Suppressor macrophage treated with lipopolysaccharide for 4 hours (primary cell): Measurements from ENCODE around the gene PEF1.

ENCODE experiments used
- DNase-seq: peaks from one replicate; pipeline ENCODE4 v3.0.0-alpha.2; 2020

The PEF1 gene

DNA sequence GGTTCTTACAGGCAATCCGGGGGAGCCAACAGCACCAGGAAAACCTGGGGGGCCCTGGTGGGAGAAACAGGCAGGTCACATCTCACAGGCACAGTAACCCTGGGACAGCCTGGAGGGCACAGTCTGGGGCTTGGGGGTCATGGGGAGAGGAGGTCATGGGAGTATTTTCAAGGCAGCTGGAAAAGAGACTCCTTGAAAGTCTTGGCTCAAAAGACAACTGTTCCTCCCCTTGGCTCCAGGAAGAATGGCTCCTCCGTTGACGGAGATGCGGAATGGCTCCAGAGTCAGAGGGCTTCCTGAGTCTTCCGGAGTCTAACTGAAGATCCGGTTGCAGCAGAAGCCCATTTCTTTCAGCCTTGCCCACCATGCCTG, 25.9 kb upstream of the PEF1 start:
- no peak for DNase-seq

DNA sequence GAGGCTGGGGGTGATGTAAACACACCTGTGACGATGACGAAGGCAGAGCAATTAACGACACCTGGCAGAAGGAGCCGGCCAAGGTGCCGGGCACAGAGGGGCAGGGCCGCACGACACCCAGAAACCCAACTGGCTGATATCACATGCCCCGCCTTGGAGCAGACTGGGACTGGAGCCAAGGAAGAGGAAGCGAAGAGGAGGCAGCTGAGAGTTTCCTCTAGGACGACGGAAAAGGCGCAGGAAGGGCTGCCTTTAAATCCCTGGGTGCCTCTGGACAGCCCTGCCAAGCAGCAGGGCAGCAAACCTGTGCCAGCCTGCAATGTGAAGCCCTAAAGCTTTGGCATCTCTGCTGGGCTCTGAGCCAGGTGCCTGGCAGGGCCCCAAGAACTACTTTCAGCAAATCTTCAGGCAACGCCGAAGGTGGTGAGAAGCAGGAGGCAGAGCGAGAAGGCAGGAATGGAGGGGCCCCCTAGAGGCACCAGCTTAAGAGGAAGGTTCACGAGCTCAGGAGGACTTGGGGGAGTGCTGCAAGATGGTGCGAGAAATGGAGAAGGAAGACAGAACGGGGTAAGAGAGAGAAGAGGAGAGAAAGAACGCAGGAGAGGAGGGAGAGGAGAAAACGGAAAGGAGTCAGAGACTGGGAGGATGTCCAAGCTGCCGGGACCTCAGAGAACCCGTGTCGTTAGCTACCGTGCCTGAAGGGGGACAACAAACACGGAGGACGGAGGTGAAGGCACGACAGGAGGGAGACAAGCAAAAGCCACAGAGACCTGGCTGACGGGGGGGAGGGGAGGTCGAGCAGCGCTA, 25.3 kb upstream of the PEF1 start:
- peak; percentile 19 for DNase-seq

DNA sequence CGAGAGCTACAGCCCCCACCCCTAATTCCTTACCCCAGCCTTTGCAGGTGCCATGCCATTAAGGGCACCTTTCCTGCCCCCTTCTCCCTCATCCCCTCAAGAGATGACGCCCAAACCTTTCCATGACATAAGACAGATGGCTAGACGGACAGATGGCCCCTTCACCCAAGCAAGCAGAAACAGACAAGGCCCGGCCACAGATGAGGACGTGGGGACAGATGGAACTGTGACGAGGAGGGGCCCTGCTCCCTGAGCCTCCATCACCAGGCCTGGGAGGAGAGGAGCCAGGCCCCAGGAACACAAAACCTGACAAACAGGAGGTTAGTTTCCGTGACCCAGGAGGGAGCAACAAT, 24.7 kb upstream of the PEF1 start:
- DNase-seq: no peak

DNA sequence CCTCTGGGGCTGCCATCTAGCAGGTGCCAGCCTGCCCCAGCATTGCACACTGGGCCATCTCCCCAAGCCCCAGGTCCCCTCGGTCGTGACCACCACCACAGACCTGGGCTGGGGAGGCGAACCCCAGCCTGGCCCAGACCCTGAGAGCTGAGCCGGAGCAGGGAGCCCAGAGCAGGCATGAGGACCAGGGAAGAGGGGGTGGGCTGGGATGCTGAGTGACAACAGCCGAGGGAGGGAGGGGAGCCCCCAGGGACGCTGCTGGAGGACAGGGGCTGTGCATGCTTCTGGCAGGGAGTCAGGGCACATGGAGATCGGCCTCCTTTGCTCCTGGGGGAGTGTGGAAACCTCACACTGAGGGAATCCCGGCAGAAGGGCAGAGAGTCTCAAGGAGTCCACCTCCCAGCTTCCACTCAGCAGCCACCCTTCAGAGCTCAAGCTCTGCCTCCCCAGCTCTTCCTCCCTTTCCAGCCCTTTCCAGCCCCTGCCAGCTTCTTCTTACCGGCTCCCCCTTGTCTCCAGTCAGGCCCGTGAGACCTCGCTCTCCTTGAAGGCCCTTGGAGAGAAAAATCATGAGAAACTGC, 23.7 kb upstream of the PEF1 start:
- no peak for DNase-seq

DNA sequence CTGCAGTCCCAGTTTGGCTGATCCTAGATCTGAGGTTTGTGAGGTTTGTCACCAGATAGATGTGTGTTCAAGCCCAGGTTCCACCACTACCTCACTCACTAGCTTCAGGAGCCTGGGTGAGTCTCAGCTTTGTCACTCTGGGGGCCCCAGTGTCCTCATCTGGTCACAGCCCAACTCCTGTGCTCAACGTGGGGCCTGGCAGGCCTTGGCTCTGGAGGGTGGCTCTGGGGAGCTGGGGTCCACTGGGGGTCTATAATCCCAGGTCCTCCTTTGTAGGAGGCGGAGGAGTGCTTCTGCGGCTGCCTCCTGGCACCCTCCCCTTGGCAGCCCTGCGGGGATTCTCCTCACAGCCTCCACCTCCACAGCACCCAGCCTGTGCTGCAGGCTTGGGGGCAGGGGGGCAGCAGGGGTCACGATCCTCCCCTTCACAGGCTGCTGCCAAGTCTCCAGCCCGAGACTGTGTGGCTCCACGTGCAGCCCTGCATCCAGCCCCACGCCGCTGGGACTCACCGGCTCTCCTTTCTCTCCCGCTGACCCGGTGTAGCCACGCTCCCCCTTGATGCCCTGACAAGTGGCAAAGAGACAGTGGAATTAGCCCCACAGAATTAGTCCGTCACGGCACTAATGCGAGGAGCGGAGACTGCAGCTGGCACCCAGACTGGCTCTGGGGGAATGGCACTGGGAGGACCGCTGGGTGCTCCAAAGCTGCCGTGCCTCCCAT, 22.5 kb upstream of the PEF1 start:
- DNase-seq: no peak

DNA sequence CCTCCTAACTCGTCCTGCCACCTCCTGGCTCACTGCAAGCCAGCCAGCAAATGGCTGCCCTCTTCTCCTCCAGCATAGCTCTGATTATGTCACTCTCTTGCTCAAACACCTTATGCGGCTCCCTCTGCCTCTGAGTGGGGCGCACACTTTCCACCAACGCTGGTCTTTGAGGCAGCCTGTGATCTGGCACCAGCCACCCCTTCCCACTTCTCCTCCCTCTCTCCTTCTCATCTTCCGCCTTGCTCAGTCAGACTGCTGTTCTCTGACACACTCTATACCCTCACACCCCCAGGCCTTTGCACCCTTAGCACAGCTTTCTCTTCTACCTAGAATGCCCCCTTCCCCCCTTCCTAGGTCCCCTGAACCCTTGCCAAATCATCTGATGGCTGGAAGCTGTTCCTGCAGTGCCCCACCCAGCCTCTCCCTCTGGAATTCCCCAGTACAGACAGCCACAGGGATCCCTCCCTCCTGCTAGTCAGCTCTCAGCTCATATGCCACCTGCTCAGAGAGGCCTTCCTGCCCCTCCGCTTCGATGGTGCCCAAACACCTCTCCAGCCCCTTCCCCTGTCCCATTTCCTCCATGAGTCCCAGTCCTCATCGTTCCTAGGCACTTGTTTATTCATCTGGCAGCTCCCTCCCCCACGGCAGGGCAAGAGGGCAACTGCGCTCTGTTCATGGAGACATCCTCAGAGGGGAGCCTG, 21.7 kb upstream of the PEF1 start:
- DNase-seq: no peak

DNA sequence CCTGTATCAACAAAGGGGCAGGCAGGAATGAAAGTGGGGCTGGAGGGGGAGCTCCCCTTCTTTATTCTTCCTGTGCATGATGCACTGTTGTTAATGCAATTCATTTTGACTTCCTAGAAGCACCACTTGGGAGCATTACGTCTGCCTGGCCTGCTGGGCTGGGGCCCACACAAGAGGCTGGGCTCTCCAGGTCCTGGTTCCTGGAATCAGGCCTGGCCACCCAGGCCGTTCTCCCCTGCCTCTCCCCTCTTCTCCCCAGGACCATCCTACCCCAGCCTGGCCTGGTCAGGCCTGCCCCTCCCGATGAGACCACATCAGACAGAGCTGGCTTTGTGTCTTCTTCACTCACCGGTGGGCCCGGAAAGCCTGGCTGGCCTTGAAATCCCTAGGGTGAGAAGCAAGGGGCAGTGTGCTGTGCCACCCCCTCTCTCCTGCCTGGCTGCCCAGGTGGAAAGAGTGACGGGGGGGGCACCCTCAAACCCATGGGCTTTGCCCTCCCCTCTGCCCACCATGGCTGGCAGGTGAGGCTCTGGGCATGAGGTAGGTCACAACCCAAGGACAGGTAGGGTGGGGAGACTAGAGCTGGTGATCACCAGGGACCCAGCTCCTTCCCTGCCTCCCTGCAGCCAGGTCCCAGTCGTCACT, 20.7 kb upstream of the PEF1 start:
- no peak for DNase-seq

DNA sequence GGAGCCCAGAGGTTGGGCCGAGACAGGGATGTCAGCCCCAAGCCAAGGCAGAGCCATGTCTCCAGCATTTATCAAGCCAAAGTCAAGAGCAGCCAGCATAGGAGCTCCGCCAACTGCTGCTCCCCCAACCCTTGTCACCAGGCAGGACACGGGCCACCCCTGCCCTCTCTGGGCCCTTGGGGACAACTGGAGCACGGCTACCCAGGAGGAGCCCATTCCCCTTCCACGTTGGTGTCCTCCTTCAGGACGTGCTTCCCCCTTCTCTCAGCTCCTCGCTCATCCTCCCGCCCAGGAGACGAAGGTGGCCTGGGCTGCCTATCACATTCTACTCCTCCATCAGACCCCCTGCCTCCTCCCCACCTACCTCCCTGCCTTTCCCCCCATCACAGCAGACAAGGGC, 19.9 kb upstream of the PEF1 start:
- DNase-seq: no peak

DNA sequence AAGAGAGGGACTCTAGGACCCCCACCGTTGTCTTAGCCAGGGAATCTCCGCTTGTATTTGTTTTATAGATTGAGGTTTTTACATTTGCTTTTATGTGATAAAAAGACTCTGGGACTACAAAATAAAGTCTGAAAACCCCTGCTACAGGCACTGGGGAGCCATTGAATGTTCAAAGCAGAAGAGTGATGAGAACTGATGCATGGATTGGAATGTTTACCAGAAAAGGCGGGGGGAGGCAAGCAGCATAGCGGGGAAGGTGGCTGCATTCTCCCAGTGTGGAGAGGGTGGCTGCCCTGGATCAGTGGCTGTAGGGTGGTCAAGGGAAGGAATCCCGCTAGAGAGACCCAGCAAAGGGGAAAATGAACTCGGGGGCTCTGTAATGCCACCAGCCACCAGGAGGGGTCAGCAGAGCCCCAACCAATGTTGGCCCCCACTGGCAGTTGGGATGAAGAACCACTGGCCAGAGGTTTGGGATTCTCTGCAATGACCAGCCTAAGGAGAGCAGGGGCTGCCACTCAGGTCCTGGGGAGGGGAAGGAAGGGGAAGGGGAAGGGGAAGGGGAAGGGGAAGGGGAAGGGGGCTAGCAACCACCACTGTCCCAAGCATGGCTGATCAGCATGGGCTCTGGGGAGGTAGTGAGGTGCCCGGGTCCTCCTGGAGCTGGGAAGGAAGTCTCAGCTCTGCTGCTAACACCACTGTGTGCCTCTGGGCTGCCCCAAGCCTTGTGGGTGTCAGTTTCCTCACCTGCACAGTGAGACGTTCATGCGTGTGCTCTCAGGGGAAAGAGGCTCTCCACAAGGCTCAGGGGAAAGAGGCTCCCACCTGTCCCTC, 19.2 kb upstream of the PEF1 start:
- peak; percentile 76 for DNase-seq

DNA sequence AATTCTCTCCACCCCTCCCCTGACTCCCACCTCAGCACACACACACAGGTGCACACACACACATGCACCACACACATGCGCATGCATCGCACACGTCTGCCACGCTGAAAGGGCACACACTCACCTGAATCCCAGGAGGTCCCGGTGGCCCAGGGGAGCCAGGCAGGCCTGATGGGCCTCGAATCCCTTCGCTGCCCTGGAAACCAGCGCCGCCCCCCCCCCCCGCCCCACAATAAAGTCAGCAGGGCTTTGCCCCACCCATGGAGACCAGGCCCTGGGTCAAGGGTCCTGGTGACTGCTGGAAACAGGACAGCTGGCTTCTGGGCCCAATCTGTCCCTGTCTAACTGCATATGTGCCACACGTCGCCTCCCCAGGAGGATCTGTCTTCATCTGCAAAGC, 17.8 kb upstream of the PEF1 start:
- no peak for DNase-seq

DNA sequence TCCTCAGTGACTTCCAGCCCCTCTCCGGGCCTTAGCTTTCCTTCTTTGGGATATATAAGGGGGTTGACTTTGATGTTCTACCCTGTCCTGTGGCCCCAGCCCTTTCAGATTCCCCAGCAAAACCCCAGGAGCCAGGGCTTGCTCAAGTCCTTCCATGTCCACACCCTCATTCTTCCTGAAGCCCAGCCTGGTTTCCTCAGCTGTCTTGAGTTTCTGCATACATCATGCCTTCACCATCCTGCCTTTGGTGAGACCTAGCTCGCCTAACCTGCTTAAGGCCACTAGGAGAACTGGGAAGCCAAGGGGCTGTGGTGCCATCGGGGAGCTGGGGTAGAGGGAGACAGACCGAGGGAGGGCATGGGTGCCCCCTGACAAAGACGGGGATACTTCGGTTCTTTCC, 17.2 kb upstream of the PEF1 start:
- no peak for DNase-seq

DNA sequence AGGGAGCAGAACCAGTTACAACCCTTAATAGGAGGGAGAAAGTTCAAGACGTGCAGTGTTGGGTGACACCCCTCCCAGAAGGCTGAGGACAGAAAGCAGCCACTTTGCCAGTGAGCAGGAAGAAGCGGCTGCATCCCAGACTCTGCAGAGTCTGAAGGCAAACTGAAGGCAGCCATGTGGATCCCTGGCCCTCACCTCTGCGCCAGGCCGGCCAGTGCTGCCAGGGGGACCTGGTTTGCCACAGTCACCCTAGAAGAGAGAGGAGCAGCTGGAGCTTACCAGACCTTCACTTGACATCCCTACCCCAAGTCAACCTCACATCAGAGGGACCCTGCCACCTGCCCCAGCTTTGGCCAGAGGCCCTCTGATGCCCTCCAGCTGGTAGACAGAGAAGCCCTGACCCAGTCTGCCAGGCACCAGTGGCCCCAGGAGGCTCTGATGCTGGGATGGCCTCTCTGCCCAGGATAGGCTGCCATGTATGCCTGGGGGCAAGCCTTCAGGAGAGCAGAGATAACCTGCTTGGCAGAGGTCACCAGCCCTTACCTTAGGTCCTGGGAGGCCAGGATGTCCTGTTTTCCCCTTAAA, 16.3 kb upstream of the PEF1 start:
- DNase-seq: no peak

DNA sequence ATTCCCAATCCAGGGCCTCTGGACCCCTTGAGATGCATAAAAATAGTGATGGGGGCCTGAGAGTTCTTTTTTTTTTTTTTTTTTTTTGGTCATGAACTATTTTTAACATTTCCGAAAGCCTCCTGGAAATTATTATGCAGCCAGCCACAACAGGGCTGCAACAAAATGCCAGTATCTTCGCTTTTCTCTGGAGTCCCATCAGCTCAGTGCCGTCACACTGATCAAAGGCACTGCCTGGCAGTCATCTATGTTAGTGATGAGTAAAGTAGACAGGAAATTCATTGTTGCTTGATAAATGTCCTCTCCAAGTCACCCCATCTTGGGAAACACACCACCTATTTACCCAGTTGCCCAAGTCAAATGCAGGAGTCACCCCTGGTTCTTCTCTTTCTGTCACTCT, 15.2 kb upstream of the PEF1 start:
- no peak for DNase-seq

DNA sequence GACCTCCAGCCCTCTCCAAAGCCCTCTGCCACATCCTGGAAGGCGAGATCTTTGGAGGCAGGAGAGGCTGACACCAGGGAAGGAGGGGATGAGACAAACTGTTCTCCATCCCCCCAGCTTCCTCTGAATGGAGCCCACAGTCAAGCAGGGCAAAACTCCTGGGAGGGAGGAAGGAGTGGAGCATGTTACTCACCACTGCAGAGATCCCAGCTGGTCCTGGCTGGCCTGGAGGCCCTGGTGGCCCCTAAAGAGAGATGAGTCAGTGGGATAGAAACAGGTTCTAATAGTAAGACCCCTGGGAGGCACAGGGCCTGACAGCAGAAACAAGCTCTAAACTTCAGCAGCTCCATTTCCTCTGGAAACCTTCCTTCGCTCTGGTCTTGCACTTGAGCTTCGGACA, 14.0 kb upstream of the PEF1 start:
- DNase-seq: no peak

DNA sequence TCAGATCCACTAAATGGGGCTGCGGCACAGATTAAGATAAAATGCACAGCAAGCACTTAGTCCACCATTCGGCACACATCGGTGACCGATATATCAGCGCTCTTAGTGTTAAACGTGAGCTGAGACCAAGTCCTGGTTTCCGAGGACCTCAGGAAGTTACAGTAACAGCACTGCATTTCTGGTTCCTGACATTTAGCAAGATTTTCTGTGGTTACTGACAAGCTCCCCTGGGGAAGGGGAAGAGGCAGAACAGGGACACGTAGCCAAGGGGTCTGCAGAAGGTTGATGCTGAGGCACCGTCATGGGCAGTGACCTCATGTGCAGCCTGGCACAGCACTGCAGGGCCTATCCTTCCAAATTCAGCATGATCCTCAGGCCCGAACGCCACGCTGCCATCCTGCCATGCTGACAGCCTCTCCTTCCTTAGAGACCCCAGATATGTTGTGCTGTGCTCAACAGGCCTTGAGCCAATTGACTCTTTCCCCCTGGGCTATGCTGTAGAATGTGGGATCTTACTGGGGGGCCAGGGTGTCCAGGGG, 13.4 kb upstream of the PEF1 start:
- no peak for DNase-seq

DNA sequence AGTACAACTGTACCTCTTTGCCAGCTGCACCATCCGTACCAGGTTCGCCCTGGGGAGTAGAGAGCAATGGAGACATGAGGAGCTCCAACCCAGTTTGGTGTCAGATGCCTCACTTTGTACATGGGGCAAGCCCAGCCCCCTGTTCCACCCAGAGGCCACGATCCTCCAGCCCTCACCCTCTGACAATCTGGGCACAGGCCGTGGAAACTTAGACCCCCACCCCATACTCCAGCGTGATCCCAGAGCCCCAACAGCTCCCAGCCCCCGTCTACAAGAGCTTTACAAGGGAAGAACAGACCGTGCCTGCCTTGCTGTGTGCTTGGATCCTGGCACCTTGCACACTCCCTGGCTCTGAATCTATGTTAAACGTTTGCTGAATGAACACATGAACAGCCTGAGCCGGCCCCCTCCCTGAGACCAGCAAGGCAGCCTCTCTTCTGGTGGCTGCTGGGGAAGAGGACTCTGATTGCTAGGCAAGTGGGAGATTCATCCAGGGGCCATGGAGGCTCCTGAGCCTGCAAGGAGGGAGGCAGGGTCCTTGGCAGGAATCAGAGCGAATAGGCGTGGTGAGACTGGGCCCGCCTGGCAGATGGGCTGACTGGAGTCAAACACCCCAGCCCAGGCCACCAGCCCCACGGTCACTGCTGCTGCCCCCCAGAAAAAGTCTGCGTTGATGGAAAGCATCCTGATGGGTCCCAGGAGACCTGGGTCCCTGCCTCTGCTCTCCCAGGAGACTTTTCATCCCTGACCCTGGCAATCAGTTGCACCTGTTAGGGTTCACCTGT, 12.5 kb upstream of the PEF1 start:
- DNase-seq: no peak

DNA sequence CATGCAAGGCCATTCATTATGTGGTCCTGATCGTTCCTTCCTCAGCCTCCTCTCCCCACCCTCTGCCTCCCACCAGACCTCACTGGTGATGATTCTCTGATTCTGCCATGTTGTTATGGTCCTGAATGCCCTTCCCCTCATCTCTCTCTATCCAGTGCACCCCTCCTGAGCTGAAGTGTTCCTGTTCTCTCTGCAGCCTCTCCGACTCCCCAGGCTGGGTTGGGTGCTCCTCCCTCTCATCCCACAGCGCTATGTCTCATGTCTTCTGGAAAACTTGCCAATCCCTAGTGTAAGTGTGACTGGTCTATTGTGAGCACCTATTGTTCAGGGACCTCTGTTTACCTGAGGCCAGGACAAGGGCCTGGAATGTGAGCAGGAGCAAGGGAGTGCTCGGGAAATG, 11.1 kb upstream of the PEF1 start:
- DNase-seq: no peak

DNA sequence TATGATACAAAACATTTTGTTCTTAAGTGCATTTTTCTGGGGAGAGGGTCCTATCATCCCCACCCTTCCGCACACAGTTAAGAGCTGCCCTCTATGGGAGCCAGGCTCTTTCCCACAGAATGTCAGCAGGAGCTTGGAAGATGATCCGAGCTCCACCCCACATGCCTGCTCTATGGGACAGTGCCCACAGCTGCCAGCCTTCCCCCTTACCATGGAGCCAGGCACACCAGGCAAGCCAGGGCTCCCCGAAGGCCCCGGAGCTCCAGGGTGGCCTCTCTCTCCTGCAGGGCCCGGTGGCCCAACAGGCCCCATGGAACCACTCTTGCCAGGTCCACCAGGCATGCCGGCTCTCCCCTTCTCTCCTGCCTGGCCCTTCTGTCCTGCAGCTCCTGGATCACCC, 10.4 kb upstream of the PEF1 start:
- DNase-seq: no peak

DNA sequence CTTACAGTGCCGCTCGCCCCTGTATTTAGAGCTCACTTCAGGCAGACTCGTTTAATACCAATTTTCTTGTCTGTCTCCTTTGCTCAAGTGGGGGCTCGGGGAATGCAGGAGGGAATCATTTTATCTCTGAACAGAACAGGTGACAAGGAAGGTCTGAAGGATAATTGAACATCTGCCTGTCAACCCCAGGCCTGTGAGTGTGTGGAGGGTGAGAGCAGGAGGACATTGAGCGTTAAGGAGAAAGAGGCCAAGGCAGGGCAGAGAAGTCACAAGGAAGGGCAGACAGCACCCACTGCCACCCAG, 9.7 kb upstream of the PEF1 start:
- no peak for DNase-seq

DNA sequence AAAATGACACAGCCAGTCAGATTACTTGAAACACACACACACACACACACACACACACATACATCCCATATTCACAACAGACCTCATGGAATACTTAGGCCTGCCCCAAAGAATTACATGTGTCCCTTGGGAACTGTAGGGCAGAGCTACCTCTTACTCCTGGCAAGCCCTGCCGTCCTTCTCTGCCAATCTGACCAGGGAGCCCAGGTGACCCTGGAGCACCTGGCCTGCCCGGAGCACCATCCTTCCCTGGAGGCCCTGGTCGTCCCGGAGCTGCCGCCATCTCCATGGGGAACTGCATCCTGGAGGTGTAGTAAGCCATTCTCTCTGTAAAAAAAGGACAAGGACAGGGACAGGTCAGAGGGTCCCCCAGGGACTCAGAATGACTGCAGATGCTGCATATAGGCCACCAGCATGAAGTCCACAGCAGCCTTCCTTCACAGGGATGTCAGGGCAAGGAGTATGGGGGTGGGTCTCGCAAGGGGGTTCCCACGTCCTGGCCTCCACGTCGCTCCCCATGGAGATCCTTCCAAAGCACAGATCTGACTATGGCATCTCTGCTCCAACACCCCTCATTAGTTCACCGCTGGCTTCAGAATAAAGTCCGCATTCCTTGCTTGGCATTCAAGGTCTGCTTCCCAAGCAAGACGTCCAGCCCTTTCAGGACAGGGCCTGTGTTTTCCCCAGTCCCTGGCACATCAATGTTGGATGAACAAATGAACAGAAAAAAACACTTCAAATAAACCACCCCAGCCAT, 9.2 kb upstream of the PEF1 start:
- no peak for DNase-seq
